ENCODE measurements around the gene ZBTB22. TPM values are rescaled to one million over a fixed set of nuclear protein-coding genes. Genes with fewer than 3 reads are reported as not detected.
"Not testable (repeated sequence)": the region's sequence is repeated elsewhere in the genome, so short reads cannot be mapped to it uniquely, and the experiment has no call there.

Gene ZBTB22
- total RNA-seq, 1 donor from 2014 or later, result 10.6 TPM

- ATAC-seq, result peak; percentile 65
These were observed 18.2 kb downstream of the ZBTB22 start for GRCh38 chr6:33299237-33299944.

GRCh38 chr6:33298773-33299236 is 18.7 kb downstream of the ZBTB22 start, which contains the start of gene RGL2:
TSS of gene RGL2 (minus strand) at chr6:33298942. CDS start at chr6:33298610, 332 bp downstream.
- ATAC-seq, result peak; percentile 39

GRCh38 chr6:33297956-33298772 is 19.4 kb downstream of the ZBTB22 start:
- ATAC-seq, result peak; percentile 58

GRCh38 chr6:33297406-33297955 is 20.1 kb downstream of the ZBTB22 start:
- peak; percentile 58 for ATAC-seq

GRCh38 chr6:33296797-33297405 is 20.6 kb downstream of the ZBTB22 start:
- ATAC-seq, result no peak

GRCh38 chr6:33295621-33296369 is 21.7 kb downstream of the ZBTB22 start:
- no peak for ATAC-seq

- ATAC-seq, result no peak
These were observed 23.3 kb downstream of the ZBTB22 start for GRCh38 chr6:33294086-33294823.

GRCh38 chr6:33292996-33293682 is 24.4 kb downstream of the ZBTB22 start:
- no peak for ATAC-seq

- ATAC-seq, result no peak
These were observed 27.1 kb downstream of the ZBTB22 start for GRCh38 chr6:33290459-33290858.

- ATAC-seq, result peak; percentile 6
These were observed 27.7 kb downstream of the ZBTB22 start for GRCh38 chr6:33289784-33290315.

GRCh38 chr6:33288921-33289783 is 28.4 kb downstream of the ZBTB22 start, which contains the start of the genes PFDN6 and WDR46:
TSS of gene PFDN6 (plus strand) at chr6:33289601. CDS start at chr6:33289857, 256 bp downstream.
TSS of gene WDR46 (minus strand) at chr6:33289239. CDS start at chr6:33289170, 69 bp downstream.
- ATAC-seq, result peak; percentile 88

- no peak for ATAC-seq
These were observed 29.2 kb downstream of the ZBTB22 start for GRCh38 chr6:33288141-33288920.

GRCh38 chr6:33286946-33287914 is 30.3 kb downstream of the ZBTB22 start:
- ATAC-seq, result no peak

GRCh38 chr6:33285214-33285613 is 32.3 kb downstream of the ZBTB22 start:
- not testable (repeated sequence) for ATAC-seq

- no peak for ATAC-seq
These were observed 37.0 kb downstream of the ZBTB22 start for GRCh38 chr6:33280539-33280938.

- peak; percentile 17 for ATAC-seq
These were observed 37.5 kb downstream of the ZBTB22 start for GRCh38 chr6:33279971-33280511.

- no peak for ATAC-seq
These were observed 38.3 kb downstream of the ZBTB22 start for GRCh38 chr6:33279257-33279695.
